ENCODE measurements around the gene PTBP3. TPM values are rescaled to one million over a fixed set of nuclear protein-coding genes. Genes with fewer than 3 reads are reported as not detected.

The PTBP3 gene
- total and polyA plus RNA-seq, 2 of the 13 experiments (the other 11 are each of a cell fraction or from before 2014, with no cell fraction given): 52.8 to 61.1 TPM

DNA sequence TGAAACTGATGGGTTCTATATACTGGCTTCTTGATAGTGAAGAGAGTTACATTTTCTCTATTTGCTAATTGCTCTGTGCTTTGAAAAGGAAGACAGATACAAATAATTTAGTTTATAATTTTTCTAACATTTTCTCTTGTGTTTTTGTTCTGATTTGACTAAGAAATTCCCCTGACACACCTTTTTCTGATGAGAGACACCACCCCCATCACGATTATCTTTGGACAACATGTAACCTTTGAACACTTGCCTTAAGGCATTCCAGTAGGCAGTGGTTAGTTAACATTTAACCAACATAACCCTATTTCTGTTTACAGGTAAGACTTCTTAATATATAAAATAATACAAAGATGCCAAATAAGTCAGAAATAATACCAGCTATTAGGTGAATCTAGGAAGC is 4.1 kb upstream of the PTBP3 start (continued):
- TF ChIP-seq, protein P1, sequence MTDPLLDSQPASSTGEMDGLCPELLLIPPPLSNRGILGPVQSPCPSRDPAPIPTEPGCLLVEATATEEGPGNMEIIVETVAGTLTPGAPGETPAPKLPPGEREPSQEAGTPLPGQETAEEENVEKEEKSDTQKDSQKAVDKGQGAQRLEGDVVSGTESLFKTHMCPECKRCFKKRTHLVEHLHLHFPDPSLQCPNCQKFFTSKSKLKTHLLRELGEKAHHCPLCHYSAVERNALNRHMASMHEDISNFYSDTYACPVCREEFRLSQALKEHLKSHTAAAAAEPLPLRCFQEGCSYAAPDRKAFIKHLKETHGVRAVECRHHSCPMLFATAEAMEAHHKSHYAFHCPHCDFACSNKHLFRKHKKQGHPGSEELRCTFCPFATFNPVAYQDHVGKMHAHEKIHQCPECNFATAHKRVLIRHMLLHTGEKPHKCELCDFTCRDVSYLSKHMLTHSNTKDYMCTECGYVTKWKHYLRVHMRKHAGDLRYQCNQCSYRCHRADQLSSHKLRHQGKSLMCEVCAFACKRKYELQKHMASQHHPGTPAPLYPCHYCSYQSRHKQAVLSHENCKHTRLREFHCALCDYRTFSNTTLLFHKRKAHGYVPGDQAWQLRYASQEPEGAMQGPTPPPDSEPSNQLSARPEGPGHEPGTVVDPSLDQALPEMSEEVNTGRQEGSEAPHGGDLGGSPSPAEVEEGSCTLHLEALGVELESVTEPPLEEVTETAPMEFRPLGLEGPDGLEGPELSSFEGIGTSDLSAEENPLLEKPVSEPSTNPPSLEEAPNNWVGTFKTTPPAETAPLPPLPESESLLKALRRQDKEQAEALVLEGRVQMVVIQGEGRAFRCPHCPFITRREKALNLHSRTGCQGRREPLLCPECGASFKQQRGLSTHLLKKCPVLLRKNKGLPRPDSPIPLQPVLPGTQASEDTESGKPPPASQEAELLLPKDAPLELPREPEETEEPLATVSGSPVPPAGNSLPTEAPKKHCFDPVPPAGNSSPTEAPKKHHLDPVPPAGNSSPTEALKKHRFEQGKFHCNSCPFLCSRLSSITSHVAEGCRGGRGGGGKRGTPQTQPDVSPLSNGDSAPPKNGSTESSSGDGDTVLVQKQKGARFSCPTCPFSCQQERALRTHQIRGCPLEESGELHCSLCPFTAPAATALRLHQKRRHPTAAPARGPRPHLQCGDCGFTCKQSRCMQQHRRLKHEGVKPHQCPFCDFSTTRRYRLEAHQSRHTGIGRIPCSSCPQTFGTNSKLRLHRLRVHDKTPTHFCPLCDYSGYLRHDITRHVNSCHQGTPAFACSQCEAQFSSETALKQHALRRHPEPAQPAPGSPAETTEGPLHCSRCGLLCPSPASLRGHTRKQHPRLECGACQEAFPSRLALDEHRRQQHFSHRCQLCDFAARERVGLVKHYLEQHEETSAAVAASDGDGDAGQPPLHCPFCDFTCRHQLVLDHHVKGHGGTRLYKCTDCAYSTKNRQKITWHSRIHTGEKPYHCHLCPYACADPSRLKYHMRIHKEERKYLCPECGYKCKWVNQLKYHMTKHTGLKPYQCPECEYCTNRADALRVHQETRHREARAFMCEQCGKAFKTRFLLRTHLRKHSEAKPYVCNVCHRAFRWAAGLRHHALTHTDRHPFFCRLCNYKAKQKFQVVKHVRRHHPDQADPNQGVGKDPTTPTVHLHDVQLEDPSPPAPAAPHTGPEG (CRISPR knock-in tag; IDR thresholded peaks at IDR 0.05): no peak
- TF ChIP-seq ZNF850 (CRISPR knock-in tag; conservative IDR thresholded peaks at IDR 0.05): no peak
- no peak for TF ChIP-seq MAFG (CRISPR knock-in tag; IDR thresholded peaks at IDR 0.05)
- TF ChIP-seq ZNF883 (CRISPR knock-in tag; IDR thresholded peaks at IDR 0.05; ENCODE audit: not compliant biosample characterization): no peak
- TF ChIP-seq, protein P2, sequence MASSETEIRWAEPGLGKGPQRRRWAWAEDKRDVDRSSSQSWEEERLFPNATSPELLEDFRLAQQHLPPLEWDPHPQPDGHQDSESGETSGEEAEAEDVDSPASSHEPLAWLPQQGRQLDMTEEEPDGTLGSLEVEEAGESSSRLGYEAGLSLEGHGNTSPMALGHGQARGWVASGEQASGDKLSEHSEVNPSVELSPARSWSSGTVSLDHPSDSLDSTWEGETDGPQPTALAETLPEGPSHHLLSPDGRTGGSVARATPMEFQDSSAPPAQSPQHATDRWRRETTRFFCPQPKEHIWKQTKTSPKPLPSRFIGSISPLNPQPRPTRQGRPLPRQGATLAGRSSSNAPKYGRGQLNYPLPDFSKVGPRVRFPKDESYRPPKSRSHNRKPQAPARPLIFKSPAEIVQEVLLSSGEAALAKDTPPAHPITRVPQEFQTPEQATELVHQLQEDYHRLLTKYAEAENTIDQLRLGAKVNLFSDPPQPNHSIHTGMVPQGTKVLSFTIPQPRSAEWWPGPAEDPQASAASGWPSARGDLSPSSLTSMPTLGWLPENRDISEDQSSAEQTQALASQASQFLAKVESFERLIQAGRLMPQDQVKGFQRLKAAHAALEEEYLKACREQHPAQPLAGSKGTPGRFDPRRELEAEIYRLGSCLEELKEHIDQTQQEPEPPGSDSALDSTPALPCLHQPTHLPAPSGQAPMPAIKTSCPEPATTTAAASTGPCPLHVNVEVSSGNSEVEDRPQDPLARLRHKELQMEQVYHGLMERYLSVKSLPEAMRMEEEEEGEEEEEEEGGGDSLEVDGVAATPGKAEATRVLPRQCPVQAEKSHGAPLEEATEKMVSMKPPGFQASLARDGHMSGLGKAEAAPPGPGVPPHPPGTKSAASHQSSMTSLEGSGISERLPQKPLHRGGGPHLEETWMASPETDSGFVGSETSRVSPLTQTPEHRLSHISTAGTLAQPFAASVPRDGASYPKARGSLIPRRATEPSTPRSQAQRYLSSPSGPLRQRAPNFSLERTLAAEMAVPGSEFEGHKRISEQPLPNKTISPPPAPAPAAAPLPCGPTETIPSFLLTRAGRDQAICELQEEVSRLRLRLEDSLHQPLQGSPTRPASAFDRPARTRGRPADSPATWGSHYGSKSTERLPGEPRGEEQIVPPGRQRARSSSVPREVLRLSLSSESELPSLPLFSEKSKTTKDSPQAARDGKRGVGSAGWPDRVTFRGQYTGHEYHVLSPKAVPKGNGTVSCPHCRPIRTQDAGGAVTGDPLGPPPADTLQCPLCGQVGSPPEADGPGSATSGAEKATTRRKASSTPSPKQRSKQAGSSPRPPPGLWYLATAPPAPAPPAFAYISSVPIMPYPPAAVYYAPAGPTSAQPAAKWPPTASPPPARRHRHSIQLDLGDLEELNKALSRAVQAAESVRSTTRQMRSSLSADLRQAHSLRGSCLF (CRISPR knock-in tag; IDR thresholded peaks at IDR 0.05; ENCODE audit: borderline replicate concordance): no peak
- no peak for TF ChIP-seq ZNF704 (CRISPR knock-in tag; IDR thresholded peaks at IDR 0.05; ENCODE audit: borderline replicate concordance)
- TF ChIP-seq XRCC5 (optimal IDR thresholded peaks at IDR 0.05; ENCODE audit: low read length): no peak
- TF ChIP-seq DNMT3B (CRISPR knock-in tag; conservative IDR thresholded peaks at IDR 0.05): no peak
- peak; percentile 92 for TF ChIP-seq PAXIP1 (CRISPR knock-in tag; conservative IDR thresholded peaks at IDR 0.05)
- no peak for TF ChIP-seq CSRNP1 (CRISPR knock-in tag; IDR thresholded peaks at IDR 0.05)
- TF ChIP-seq SRSF4 (IDR thresholded peaks at IDR 0.05; ENCODE audit: low read depth, low read length, poor library complexity, severe bottlenecking): no peak
